ENCODE results near the gene TMEM266.

TMEM266 gene

GRCh38 chr15:76234337-76234889 lies 174.6 kb downstream of the TMEM266 start:
- DNase-seq (ENCODE audit: low read depth in 2 of 3, low spot score in 1 of 3): no peak

GRCh38 chr15:76235186-76235826 lies 175.5 kb downstream of the TMEM266 start:
- no peak for DNase-seq (ENCODE audit: low read depth in 2 of 3, low spot score in 1 of 3)

- no peak for DNase-seq (ENCODE audit: low read depth in 2 of 3, low spot score in 1 of 3)
These were observed 176.6 kb downstream of the TMEM266 start for GRCh38 chr15:76236350-76236749.

GRCh38 chr15:76239786-76240185 lies 180.0 kb downstream of the TMEM266 start:
- no peak for DNase-seq (ENCODE audit: low read depth in 2 of 3, low spot score in 1 of 3)

GRCh38 chr15:76245072-76245610 lies 185.4 kb downstream of the TMEM266 start:
- DNase-seq (ENCODE audit: low read depth in 2 of 3, low spot score in 1 of 3): no peak

GRCh38 chr15:76251717-76252116 lies 191.9 kb downstream of the TMEM266 start:
- no peak for DNase-seq (ENCODE audit: low read depth in 2 of 3, low spot score in 1 of 3)

- DNase-seq (ENCODE audit: low read depth in 2 of 3, low spot score in 1 of 3): no peak
These were observed 192.5 kb downstream of the TMEM266 start for GRCh38 chr15:76252249-76252648.

- DNase-seq (ENCODE audit: low read depth in 2 of 3, low spot score in 1 of 3): no peak
These were observed 194.1 kb downstream of the TMEM266 start for GRCh38 chr15:76253691-76254473.

All from stimulated activated CD4-positive, alpha-beta T cell treated with anti-CD3 and anti-CD28 coated beads, Interleukin-12 subunit alpha, Interleukin-12 subunit beta, amount 100 ng/mL, for 48 hours (primary cell).